SK-N-SH treated with all-trans-retinoic acid at 6 μM for 48 hours (cell line): ENCODE data around the gene MYO18A.

ENCODE experiments used
- ATAC-seq: fragments of 200-7000 bp; cut with Tn5 transposase; 3 replicates; pipeline ENCODE4 v1.9.1; 2020; ENCODE audit warnings: mild to moderate bottlenecking, moderate library complexity
- ARNTL ChIP-seq: fragments of 450-650 bp; formaldehyde crosslinking; IDR thresholded peaks from 2 replicates; pipeline ENCODE4 v1.5.0; 2020; ENCODE audit warnings: low read depth, mild to moderate bottlenecking, moderate library complexity, borderline replicate concordance
- BACH2 ChIP-seq: fragments of 250-450 bp; sonication (Bioruptor Pico); IDR thresholded peaks from 2 replicates; pipeline ENCODE4 v1.9.0; 2021; ENCODE audit warnings: mild to moderate bottlenecking, borderline replicate concordance
- CSDC2 ChIP-seq: fragments of 250-450 bp; sonication (Bioruptor Pico); IDR thresholded peaks from 2 replicates; pipeline ENCODE4 v1.5.0; 2020; ENCODE audit warnings: mild to moderate bottlenecking, moderate library complexity
- ESRRG ChIP-seq: fragments of 250-450 bp; sonication (Bioruptor Pico); IDR thresholded peaks from 2 replicates; pipeline ENCODE4 v1.6.1; 2021; ENCODE audit warnings: mild to moderate bottlenecking
- GLIS3 ChIP-seq: fragments of 250-450 bp; sonication (Bioruptor Pico); IDR thresholded peaks from 2 replicates; pipeline ENCODE4 v1.5.0; 2020; ENCODE audit warnings: mild to moderate bottlenecking, moderate library complexity
- ISL1 ChIP-seq: fragments of 250-450 bp; sonication (Bioruptor Pico); IDR thresholded peaks from 2 replicates; pipeline ENCODE4 v2.1.2; 2022; ENCODE audit warnings: mild to moderate bottlenecking, moderate library complexity
- OSR1 ChIP-seq: fragments of 250-450 bp; sonication (Bioruptor Pico); IDR thresholded peaks from 2 replicates; pipeline ENCODE4 v1.8.0; 2022; ENCODE audit warnings: moderate library complexity, mild to moderate bottlenecking, inconsistent platforms
- PPARA ChIP-seq: fragments of 250-450 bp; sonication (Bioruptor Pico); IDR thresholded peaks from 2 replicates; pipeline ENCODE4 v1.5.0; 2020; ENCODE audit warnings: mild to moderate bottlenecking, borderline replicate concordance
- RARB ChIP-seq: fragments of 250-450 bp; sonication (Bioruptor Pico); IDR thresholded peaks from 2 replicates; pipeline ENCODE4 v1.8.0; 2021; ENCODE audit warnings: mild to moderate bottlenecking, moderate library complexity
- SNAI2 ChIP-seq: fragments of 250-450 bp; sonication (Bioruptor Pico); IDR thresholded peaks from 2 replicates; pipeline ENCODE4 v1.5.0; 2020; ENCODE audit warnings: mild to moderate bottlenecking, moderate library complexity
- TCF4 ChIP-seq: fragments of 250-450 bp; sonication (Bioruptor Pico); IDR thresholded peaks from 2 replicates; pipeline ENCODE4 v1.8.0; 2021; ENCODE audit warnings: mild to moderate bottlenecking, moderate library complexity, borderline replicate concordance
- TOX ChIP-seq: fragments of 250-450 bp; sonication (Bioruptor Pico); IDR thresholded peaks from 2 replicates; pipeline ENCODE4 v1.8.0; 2021; ENCODE audit warnings: mild to moderate bottlenecking, moderate library complexity, borderline replicate concordance
- ZFP3 ChIP-seq: fragments of 250-450 bp; sonication (Bioruptor Pico); IDR thresholded peaks from 2 replicates; pipeline ENCODE4 v1.5.0; 2020; ENCODE audit warnings: mild to moderate bottlenecking, moderate library complexity
- ZNF565 ChIP-seq: fragments of 450-650 bp; formaldehyde crosslinking; conservative IDR thresholded peaks from 2 replicates; pipeline ENCODE4 v1.5.0; 2020; ENCODE audit warnings: low read depth, mild to moderate bottlenecking, moderate library complexity
- ZNF70 ChIP-seq: fragments of 450-650 bp; formaldehyde crosslinking; IDR thresholded peaks from 2 replicates; pipeline ENCODE4 v1.5.0; 2020; ENCODE audit warnings: mild to moderate bottlenecking, moderate library complexity
- ZNF8 ChIP-seq: fragments of 450-650 bp; formaldehyde crosslinking; IDR thresholded peaks from 2 replicates; pipeline ENCODE4 v1.5.0; 2020; ENCODE audit warnings: mild to moderate bottlenecking, moderate library complexity
- TF ChIP-seq, protein P1 (sequence below): fragments of 250-450 bp; sonication (Bioruptor Pico); IDR thresholded peaks from 2 replicates; pipeline ENCODE4 v1.5.1; 2021; ENCODE audit warnings: mild to moderate bottlenecking, moderate library complexity
- TF ChIP-seq, protein P2 (sequence below): fragments of 250-450 bp; sonication (Bioruptor Pico); IDR thresholded peaks from 2 replicates; pipeline ENCODE4 v1.5.1; 2020; ENCODE audit warnings: low read depth, mild to moderate bottlenecking, moderate library complexity
- TF ChIP-seq, protein P3 (sequence below): fragments of 250-450 bp; sonication (Bioruptor Pico); IDR thresholded peaks from 2 replicates; pipeline ENCODE4 v1.5.0; 2020; ENCODE audit warnings: mild to moderate bottlenecking, moderate library complexity

MYO18A gene

DNA sequence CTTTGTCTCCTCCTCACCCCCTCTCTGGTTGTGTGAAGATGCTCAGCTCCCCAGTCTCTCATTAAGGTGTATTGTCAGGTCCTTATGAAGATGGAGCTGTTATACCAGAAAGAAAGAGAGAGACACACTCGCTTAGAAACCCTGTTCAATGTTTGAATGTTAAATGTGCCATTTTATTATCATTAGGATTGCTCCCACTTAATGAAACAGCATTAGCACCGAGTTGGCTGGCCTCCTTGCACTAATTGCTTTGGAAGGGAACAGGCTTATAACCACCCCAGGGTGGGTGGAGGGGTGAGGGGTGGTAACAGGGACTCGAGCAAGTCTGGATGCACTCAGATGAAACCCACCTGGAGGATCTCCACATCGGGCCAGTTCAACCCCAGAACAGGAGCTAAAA lies 122.8 kb downstream of the MYO18A start:
- TF ChIP-seq ZNF565 (CRISPR knock-in tag) (no peak), GLIS3 (no peak), PPARA (no peak), TOX (CRISPR knock-in tag) (no peak), BACH2 (CRISPR knock-in tag) (no peak), SNAI2 (CRISPR knock-in tag) (no peak), TCF4 (CRISPR knock-in tag) (no peak), ZFP3 (CRISPR knock-in tag) (no peak), ISL1 (CRISPR knock-in tag) (no peak), OSR1 (no peak), ZNF70 (CRISPR knock-in tag) (no peak)
- TF ChIP-seq, protein P1, sequence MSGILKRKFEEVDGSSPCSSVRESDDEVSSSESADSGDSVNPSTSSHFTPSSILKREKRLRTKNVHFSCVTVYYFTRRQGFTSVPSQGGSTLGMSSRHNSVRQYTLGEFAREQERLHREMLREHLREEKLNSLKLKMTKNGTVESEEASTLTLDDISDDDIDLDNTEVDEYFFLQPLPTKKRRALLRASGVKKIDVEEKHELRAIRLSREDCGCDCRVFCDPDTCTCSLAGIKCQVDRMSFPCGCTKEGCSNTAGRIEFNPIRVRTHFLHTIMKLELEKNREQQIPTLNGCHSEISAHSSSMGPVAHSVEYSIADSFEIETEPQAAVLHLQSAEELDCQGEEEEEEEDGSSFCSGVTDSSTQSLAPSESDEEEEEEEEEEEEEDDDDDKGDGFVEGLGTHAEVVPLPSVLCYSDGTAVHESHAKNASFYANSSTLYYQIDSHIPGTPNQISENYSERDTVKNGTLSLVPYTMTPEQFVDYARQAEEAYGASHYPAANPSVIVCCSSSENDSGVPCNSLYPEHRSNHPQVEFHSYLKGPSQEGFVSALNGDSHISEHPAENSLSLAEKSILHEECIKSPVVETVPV, result no peak
- TF ChIP-seq, protein P2, sequence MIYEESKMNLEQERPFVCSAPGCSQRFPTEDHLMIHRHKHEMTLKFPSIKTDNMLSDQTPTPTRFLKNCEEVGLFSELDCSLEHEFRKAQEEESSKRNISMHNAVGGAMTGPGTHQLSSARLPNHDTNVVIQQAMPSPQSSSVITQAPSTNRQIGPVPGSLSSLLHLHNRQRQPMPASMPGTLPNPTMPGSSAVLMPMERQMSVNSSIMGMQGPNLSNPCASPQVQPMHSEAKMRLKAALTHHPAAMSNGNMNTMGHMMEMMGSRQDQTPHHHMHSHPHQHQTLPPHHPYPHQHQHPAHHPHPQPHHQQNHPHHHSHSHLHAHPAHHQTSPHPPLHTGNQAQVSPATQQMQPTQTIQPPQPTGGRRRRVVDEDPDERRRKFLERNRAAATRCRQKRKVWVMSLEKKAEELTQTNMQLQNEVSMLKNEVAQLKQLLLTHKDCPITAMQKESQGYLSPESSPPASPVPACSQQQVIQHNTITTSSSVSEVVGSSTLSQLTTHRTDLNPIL (CRISPR knock-in tag), result no peak
- TF ChIP-seq, protein P3, sequence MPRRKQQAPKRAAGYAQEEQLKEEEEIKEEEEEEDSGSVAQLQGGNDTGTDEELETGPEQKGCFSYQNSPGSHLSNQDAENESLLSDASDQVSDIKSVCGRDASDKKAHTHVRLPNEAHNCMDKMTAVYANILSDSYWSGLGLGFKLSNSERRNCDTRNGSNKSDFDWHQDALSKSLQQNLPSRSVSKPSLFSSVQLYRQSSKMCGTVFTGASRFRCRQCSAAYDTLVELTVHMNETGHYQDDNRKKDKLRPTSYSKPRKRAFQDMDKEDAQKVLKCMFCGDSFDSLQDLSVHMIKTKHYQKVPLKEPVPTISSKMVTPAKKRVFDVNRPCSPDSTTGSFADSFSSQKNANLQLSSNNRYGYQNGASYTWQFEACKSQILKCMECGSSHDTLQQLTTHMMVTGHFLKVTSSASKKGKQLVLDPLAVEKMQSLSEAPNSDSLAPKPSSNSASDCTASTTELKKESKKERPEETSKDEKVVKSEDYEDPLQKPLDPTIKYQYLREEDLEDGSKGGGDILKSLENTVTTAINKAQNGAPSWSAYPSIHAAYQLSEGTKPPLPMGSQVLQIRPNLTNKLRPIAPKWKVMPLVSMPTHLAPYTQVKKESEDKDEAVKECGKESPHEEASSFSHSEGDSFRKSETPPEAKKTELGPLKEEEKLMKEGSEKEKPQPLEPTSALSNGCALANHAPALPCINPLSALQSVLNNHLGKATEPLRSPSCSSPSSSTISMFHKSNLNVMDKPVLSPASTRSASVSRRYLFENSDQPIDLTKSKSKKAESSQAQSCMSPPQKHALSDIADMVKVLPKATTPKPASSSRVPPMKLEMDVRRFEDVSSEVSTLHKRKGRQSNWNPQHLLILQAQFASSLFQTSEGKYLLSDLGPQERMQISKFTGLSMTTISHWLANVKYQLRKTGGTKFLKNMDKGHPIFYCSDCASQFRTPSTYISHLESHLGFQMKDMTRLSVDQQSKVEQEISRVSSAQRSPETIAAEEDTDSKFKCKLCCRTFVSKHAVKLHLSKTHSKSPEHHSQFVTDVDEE (CRISPR knock-in tag), result no peak
- no peak for ATAC-seq

DNA sequence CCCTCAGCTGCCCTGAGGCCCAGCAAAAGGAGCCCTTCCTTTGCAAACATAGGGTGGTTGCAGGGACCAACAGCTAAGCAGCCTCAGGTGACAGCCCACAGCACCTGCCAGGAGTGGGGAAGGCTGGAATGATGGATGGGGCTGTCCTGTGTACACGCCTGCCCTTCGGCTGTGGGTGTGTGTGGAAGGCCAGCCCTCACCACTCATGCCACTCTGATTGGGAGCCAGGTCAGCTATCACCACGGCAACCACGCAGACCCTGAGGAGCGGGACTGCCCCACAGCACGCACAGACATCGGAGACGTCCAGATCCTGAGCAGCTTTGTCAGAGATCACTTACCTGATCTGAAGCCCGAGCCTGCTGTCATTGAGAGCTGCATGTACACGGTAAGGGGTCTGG lies 125.4 kb downstream of the MYO18A start:
- no peak; the same call in 2 of the 3 replicates for ATAC-seq
- TF ChIP-seq ARNTL (CRISPR knock-in tag) (no peak), ZNF565 (CRISPR knock-in tag) (no peak), GLIS3 (no peak), TCF4 (CRISPR knock-in tag) (no peak), PPARA (no peak), ZNF8 (no peak), CSDC2 (CRISPR knock-in tag) (no peak), SNAI2 (CRISPR knock-in tag) (no peak), RARB (CRISPR knock-in tag) (no peak), ZNF70 (CRISPR knock-in tag) (no peak)
- TF ChIP-seq, protein P3 (CRISPR knock-in tag), result no peak

DNA sequence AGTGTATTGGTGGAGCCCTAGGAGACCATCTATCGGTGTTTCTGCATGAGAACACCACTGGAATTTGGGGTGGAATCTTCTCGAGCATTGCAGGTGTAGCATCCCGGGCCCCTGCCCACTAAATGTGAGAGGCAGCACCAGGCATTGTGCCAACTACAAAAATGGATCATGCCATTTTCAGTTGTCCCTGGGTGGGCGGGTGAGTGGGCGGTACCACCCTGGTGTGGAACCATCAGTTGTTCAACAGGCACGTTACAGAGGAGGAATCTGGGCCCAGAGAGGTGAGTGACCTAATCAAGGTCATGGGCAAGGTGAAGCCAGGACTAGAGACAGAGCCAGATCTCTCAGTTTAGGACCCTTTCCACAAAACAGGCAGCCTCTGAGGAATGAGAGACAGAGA lies 128.5 kb downstream of the MYO18A start:
- TF ChIP-seq ARNTL (CRISPR knock-in tag), result no peak
- no peak for TF ChIP-seq ESRRG (CRISPR knock-in tag)
- TF ChIP-seq, protein P3 (CRISPR knock-in tag), result no peak
- no peak for TF ChIP-seq RARB (CRISPR knock-in tag)
- TF ChIP-seq, protein P2 (CRISPR knock-in tag), result no peak
- no peak for TF ChIP-seq TOX (CRISPR knock-in tag)
- TF ChIP-seq CSDC2 (CRISPR knock-in tag), result no peak
- TF ChIP-seq, protein P1, result no peak
- ATAC-seq, result no peak
